COLO668 (cell line): ENCODE data around the gene SPOCK2.

ENCODE experiments used
- DNase-seq: peaks from one replicate; lab custom pipeline; 2025; ENCODE audit not compliant: unreplicated experiment; lab: John Stamatoyannopoulos, UW

SPOCK2 gene

GRCh38 chr10:72090326-72090725, 2.0 kb upstream of the SPOCK2 start:
- no peak for DNase-seq

GRCh38 chr10:72089618-72090017, 1.3 kb upstream of the SPOCK2 start:
- no peak for DNase-seq

- peak; percentile 8 for DNase-seq
Measured at GRCh38 chr10:72088889-72089575, 681 bp upstream of the SPOCK2 start.

GRCh38 chr10:72087392-72087968, 871 bp downstream of the SPOCK2 start:
- no peak for DNase-seq

GRCh38 chr10:72086466-72087391, 1.6 kb downstream of the SPOCK2 start:
- DNase-seq, result no peak

GRCh38 chr10:72085864-72086465, 2.4 kb downstream of the SPOCK2 start:
- no peak for DNase-seq

- DNase-seq, result no peak
Measured at GRCh38 chr10:72085166-72085565, 3.2 kb downstream of the SPOCK2 start.

- no peak for DNase-seq
Measured at GRCh38 chr10:72083790-72084459, 4.4 kb downstream of the SPOCK2 start.

GRCh38 chr10:72082856-72083789, 5.2 kb downstream of the SPOCK2 start:
- DNase-seq, result no peak

- no peak for DNase-seq
Measured at GRCh38 chr10:72081772-72082590, 6.4 kb downstream of the SPOCK2 start.

- DNase-seq, result no peak
Measured at GRCh38 chr10:72081210-72081609, 7.1 kb downstream of the SPOCK2 start.

- no peak for DNase-seq
Measured at GRCh38 chr10:72080042-72080975, 8.0 kb downstream of the SPOCK2 start.

- no peak for DNase-seq
Measured at GRCh38 chr10:72079356-72079755, 9.0 kb downstream of the SPOCK2 start.

- no peak for DNase-seq
Measured at GRCh38 chr10:72077275-72077990, 10.9 kb downstream of the SPOCK2 start.

GRCh38 chr10:72076756-72077155, 11.6 kb downstream of the SPOCK2 start:
- DNase-seq, result no peak

- DNase-seq, result no peak
Measured at GRCh38 chr10:72075376-72076115, 12.8 kb downstream of the SPOCK2 start.
